OCI-LY3 (cell line): Measurements from ENCODE around the gene ST6GALNAC2.
"Not testable (repeated sequence)": the region's sequence is repeated elsewhere in the genome, so short reads cannot be mapped to it uniquely, and the experiment has no call there.

Source experiments
- H2AFZ ChIP-seq: fragments of 200-600, 300-600 bp; shearing (Covaris generic); 2 replicates; pipeline ENCODE4 v1.6.0; 2014; ENCODE audit warnings: antibody characterized with exemption, low read depth, low read length
- H3K27ac ChIP-seq: fragments of 200-600, 300-600 bp; sonication (generic); 2 replicates; pipeline ENCODE4 v1.5.1; 2014; ENCODE audit warnings: mild to moderate bottlenecking, low read length, moderate library complexity, mixed read lengths
- H3K27me3 ChIP-seq: fragments of 200-600, 300-600 bp; sonication (generic); 2 replicates; pipeline ENCODE4 v1.6.1; 2014; ENCODE audit warnings: low read depth, low read length, mixed read lengths
- H3K36me3 ChIP-seq: fragments of 200-600, 300-600 bp; sonication (generic); replicated peaks from 2 replicates; pipeline ENCODE3; 2014; ENCODE audit warnings: low read depth, low read length, mixed read lengths
- H3K4me1 ChIP-seq: fragments of 300-600, 200-600 bp; sonication (generic); 2 replicates; pipeline ENCODE4 v1.6.1; 2014; ENCODE audit warnings: low read length, mixed read lengths
- H3K4me2 ChIP-seq: fragments of 200-600, 300-600 bp; sonication (generic); 2 replicates; pipeline ENCODE4 v1.6.1; 2014; ENCODE audit warnings: low read length, mixed read lengths
- H3K4me3 ChIP-seq: fragments of 300-600, 200-600 bp; sonication (generic); 2 replicates; pipeline ENCODE4 v1.5.1; 2014; ENCODE audit warnings: antibody characterized with exemption, mild to moderate bottlenecking, low read length, moderate library complexity
- H3K79me2 ChIP-seq: fragments of 300-600, 200-600 bp; shearing (Covaris generic); 2 replicates; pipeline ENCODE4 v1.6.1; 2014; ENCODE audit warnings: mild to moderate bottlenecking, low read length, mixed read lengths
- H3K9ac ChIP-seq: fragments of 300-600, 200-600 bp; shearing (Covaris generic); 2 replicates; pipeline ENCODE4 v1.6.0; 2014; ENCODE audit warnings: mild to moderate bottlenecking, low read length, moderate library complexity
- H3K9me3 ChIP-seq: fragments of 200-600, 300-600 bp; shearing (Covaris generic); 2 replicates; pipeline ENCODE4 v1.6.1; 2014; ENCODE audit warnings: low read length, mixed read lengths; ENCODE audit not compliant: insufficient read depth
- H4K20me1 ChIP-seq: fragments of 200-600, 300-600 bp; sonication (generic); 2 replicates; pipeline ENCODE4 v1.6.1; 2016; ENCODE audit warnings: low read length, mixed read lengths; ENCODE audit not compliant: insufficient read depth
- EZH2phosphoT487 ChIP-seq: fragments of 200-600 bp; shearing (Covaris generic); IDR thresholded peaks from 2 replicates; pipeline ENCODE4 v1.6.1; 2018; ENCODE audit warnings: antibody characterized with exemption, mixed run types, low read depth
- TF ChIP-seq, protein P1 (sequence below): fragments of 200-600, 300-600 bp; sonication (generic); IDR thresholded peaks from 2 replicates; pipeline ENCODE4 v1.5.1; 2014; ENCODE audit warnings: antibody characterized with exemption, low read length, low read depth

The ST6GALNAC2 gene

DNA sequence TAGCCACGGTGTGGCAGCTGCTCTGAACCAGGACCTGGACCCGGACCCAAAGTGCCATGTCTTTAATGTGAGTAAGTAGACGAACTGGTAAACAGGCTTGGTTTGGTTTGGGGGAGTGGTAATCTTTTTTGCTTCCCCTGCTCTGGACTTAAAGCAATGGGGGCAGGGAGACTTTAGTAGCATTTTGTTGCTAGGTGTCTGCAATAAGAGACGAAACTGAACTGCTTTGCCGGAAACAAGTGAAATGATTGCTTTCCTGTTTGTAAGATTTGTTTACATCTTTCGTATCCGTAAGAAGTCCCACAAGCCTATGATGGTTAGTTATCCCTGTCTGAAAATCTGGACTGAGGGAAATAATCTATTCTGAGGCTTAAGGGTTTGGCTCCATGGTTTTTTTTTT is 24.3 kb downstream of the ST6GALNAC2 start:
- peaks cover 61% of the 10 kb centered on the region for H3K79me2 ChIP-seq
- H3K4me3 ChIP-seq = no peak overlapping the region
- no peak overlapping the region for H3K9ac ChIP-seq
- 0 out of 2 replicates have a peak overlapping the region, but pooled peaks have one; percentile 99 for H3K4me2 ChIP-seq
- H2AFZ ChIP-seq = no peak overlapping the region
- peaks cover 55% of the 10 kb centered on the region for H3K36me3 ChIP-seq
- peaks cover 32% of the 10 kb centered on the region for H3K4me1 ChIP-seq
- no peaks in the 10 kb centered on the region for H3K27me3 ChIP-seq
- TF ChIP-seq, protein P1, sequence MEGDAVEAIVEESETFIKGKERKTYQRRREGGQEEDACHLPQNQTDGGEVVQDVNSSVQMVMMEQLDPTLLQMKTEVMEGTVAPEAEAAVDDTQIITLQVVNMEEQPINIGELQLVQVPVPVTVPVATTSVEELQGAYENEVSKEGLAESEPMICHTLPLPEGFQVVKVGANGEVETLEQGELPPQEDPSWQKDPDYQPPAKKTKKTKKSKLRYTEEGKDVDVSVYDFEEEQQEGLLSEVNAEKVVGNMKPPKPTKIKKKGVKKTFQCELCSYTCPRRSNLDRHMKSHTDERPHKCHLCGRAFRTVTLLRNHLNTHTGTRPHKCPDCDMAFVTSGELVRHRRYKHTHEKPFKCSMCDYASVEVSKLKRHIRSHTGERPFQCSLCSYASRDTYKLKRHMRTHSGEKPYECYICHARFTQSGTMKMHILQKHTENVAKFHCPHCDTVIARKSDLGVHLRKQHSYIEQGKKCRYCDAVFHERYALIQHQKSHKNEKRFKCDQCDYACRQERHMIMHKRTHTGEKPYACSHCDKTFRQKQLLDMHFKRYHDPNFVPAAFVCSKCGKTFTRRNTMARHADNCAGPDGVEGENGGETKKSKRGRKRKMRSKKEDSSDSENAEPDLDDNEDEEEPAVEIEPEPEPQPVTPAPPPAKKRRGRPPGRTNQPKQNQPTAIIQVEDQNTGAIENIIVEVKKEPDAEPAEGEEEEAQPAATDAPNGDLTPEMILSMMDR = no peak
- TF ChIP-seq EZH2phosphoT487 = no peak
- H3K27ac ChIP-seq = no peak overlapping the region
- peaks cover 55% of the 10 kb centered on the region for H4K20me1 ChIP-seq
- no peaks in the 10 kb centered on the region for H3K9me3 ChIP-seq

DNA sequence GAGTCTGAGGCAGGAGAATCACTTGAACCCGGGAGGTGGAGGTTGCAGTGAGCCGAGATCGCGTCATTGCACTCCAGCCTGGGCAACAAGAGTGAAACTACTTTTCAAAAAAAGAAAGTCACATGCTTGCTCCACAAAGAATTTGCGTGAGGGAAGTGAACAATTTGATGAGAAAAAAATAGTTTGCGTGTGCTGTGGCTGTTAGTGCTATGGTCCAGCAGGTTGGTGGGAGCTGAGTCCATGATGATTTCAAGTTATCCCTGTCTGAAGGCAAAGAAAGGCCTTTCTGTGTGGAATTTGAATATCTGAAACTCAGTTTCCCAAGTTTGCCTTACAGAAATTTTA is 24.8 kb downstream of the ST6GALNAC2 start:
- no peaks in the 10 kb centered on the region for H3K9me3 ChIP-seq
- H2AFZ ChIP-seq = no peak overlapping the region
- H4K20me1 ChIP-seq = peaks cover 50% of the 10 kb centered on the region
- H3K27me3 ChIP-seq = no peaks in the 10 kb centered on the region
- no peak for TF ChIP-seq EZH2phosphoT487
- TF ChIP-seq, protein P1 = no peak
- no peak overlapping the region for H3K27ac ChIP-seq
- peaks cover 32% of the 10 kb centered on the region for H3K4me1 ChIP-seq
- H3K36me3 ChIP-seq = peaks cover 50% of the 10 kb centered on the region
- peaks cover 61% of the 10 kb centered on the region for H3K79me2 ChIP-seq
- no peak overlapping the region for H3K9ac ChIP-seq
- H3K4me2 ChIP-seq = peak overlapping the region; percentile 99
- H3K4me3 ChIP-seq = no peak overlapping the region

DNA sequence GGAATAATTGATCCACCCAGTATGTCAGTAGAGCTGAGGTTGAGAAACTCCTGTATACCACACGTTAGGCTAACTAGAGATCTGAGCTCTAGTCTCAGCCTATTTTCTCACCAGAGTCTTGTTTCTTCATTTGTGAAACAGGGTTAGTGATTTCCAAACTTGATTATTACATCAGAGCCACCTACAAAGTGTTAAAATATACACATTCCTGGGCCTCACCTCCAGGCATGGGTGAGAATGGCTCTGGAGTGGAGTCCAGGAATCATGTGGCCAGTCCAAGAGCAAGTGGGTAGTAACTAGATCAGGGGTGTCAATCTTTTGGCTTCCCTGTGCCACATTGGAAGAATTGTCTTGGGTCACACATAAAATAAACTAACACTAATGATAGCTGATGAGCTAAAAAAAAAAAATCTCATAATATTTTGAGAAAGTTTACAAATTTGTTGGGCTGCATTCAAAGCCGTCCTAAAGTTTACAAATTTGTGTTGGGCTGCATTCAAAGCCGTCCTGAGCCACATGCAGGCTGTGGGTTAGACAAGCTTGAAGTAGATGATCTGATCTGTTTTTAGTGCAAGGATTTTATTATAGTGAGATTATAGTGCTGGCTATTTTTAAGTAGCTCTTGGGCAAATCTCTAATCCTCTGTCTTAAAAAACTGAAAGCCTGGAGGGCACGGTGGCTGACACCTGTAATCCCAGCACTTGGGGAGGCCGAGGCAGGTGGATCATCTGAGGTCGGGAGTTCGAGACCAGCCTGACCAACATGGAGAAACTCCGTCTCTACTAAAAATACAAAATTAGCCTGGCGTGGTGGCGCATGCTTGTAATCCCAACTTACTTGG is 25.4 kb downstream of the ST6GALNAC2 start:
- Histone ChIP-seq H3K4me2 (peak overlapping the region; percentile 99), H3K27me3 (no peaks in the 10 kb centered on the region), H3K79me2 (peaks cover 61% of the 10 kb centered on the region), H4K20me1 (peaks cover 45% of the 10 kb centered on the region), H3K27ac (no peak overlapping the region), H3K9me3 (no peaks in the 10 kb centered on the region), H2AFZ (no peak overlapping the region), H3K4me1 (peaks cover 32% of the 10 kb centered on the region), H3K9ac (no peak overlapping the region), H3K4me3 (no peak overlapping the region), H3K36me3 (peaks cover 44% of the 10 kb centered on the region)
- TF ChIP-seq, protein P1 = no peak
- no peak for TF ChIP-seq EZH2phosphoT487

DNA sequence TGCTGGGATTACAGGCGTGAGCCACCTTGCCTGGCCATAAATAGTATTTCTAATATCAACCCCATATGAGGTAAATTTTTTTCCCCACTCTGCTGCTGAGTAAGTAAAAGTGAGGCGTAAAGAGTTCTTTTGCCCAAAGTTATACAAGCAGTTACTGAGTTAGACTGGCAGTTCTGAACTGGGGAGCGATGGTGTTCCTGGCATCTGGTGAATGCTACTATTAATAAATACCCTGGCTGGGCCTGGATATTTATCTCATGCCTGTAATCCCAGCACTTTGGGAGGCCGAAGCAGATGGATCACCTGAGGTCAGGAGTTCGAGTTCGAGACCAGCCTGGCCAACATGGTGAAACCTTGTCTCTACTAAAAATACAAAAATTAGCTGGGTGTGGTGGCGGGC is 26.2 kb downstream of the ST6GALNAC2 start:
- peaks cover 61% of the 10 kb centered on the region for H3K79me2 ChIP-seq
- not testable (repeated sequence) for H3K27ac ChIP-seq, H3K9me3 ChIP-seq, H2AFZ ChIP-seq, H3K27me3 ChIP-seq
- peaks cover 42% of the 10 kb centered on the region for H4K20me1 ChIP-seq
- peaks cover 32% of the 10 kb centered on the region for H3K4me1 ChIP-seq
- peak overlapping the region; percentile 93 for H3K4me3 ChIP-seq
- H3K9ac ChIP-seq = 0 out of 2 replicates have a peak overlapping the region, but pooled peaks have one; percentile 98
- H3K36me3 ChIP-seq = peaks cover 42% of the 10 kb centered on the region
- peak overlapping the region; percentile 99 for H3K4me2 ChIP-seq
